Breast epithelium (tissue), 3 donors: ENCODE results near the gene VCL.

Source experiments
- POLR2A ChIP-seq: fragments of 450-650 bp; IDR thresholded peaks from one replicate; pipeline ENCODE4 v1.6.1; 2016; ENCODE audit warnings: antibody characterized with exemption, mild to moderate bottlenecking, moderate library complexity
- POLR2AphosphoS5 ChIP-seq, 3 donors: sonication (generic); formaldehyde crosslinking; IDR thresholded peaks; one replicate each; pipeline ENCODE4 v1.6.1; 2017; ENCODE audit warnings: antibody characterized with exemption in 3 of 3
- TF ChIP-seq, protein P1 (sequence below), 3 donors: fragments of 450-650 bp; IDR thresholded peaks; one replicate each; pipeline ENCODE4 v1.5.1; 2016 to 2017; ENCODE audit warnings: antibody characterized with exemption in 3 of 3, mild to moderate bottlenecking in 3 of 3, moderate library complexity in 3 of 3

- TF ChIP-seq, protein P1, sequence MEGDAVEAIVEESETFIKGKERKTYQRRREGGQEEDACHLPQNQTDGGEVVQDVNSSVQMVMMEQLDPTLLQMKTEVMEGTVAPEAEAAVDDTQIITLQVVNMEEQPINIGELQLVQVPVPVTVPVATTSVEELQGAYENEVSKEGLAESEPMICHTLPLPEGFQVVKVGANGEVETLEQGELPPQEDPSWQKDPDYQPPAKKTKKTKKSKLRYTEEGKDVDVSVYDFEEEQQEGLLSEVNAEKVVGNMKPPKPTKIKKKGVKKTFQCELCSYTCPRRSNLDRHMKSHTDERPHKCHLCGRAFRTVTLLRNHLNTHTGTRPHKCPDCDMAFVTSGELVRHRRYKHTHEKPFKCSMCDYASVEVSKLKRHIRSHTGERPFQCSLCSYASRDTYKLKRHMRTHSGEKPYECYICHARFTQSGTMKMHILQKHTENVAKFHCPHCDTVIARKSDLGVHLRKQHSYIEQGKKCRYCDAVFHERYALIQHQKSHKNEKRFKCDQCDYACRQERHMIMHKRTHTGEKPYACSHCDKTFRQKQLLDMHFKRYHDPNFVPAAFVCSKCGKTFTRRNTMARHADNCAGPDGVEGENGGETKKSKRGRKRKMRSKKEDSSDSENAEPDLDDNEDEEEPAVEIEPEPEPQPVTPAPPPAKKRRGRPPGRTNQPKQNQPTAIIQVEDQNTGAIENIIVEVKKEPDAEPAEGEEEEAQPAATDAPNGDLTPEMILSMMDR (IDR thresholded peaks at IDR 0.05): no peak
- TF ChIP-seq POLR2A (no peak), POLR2AphosphoS5 (IDR thresholded peaks at IDR 0.05) (no peak)
Observed at GRCh38 chr10:74011017-74011416, 13.1 kb downstream of the VCL start.
